ENCODE results near the gene COTL1.
"Not testable (repeated sequence)": the region's sequence is repeated elsewhere in the genome, so short reads cannot be mapped to it uniquely, and the experiment has no call there.

Gene COTL1

GRCh38 chr16:84569382-84569987 is 48.4 kb downstream of the COTL1 start:
- DNase-seq (ENCODE audit: low spot score), result no peak

- DNase-seq (ENCODE audit: low spot score), result no peak
These were observed 49.8 kb downstream of the COTL1 start for GRCh38 chr16:84568066-84568465.

DNA sequence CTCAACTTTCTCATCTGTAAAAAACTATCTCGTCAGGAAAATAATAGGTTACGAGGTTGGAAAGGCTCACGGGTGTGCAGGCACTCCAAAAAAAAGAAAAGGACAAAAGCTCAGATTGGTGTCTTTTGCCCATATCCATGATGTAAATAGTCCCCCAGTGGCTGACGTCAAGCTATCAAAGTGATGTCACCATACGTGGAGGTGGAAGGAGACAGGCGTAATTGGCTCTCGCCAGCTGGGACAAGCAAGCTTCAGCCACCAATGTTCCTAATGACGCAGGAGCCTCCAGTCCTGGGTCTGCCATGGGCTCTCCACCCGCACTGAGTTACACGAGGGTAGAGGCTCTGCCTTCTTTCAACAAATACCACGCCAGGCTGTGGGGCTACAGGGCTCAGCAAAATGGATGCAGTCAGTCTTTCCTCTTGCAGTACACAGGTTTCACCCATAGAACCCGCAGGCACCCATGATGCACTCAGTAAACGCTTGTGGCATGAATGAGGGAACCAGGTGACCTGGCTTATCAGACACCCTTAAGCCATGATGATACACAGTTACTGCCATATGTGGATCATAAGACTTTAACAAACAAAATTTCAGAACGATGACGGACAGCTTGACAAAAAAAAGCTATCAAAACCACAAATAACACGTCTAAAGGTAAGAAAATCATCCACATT is 50.5 kb downstream of the COTL1 start:
- no peak for DNase-seq (ENCODE audit: low spot score)

GRCh38 chr16:84566545-84567257 is 51.2 kb downstream of the COTL1 start:
- DNase-seq (ENCODE audit: low spot score), result no peak

DNA sequence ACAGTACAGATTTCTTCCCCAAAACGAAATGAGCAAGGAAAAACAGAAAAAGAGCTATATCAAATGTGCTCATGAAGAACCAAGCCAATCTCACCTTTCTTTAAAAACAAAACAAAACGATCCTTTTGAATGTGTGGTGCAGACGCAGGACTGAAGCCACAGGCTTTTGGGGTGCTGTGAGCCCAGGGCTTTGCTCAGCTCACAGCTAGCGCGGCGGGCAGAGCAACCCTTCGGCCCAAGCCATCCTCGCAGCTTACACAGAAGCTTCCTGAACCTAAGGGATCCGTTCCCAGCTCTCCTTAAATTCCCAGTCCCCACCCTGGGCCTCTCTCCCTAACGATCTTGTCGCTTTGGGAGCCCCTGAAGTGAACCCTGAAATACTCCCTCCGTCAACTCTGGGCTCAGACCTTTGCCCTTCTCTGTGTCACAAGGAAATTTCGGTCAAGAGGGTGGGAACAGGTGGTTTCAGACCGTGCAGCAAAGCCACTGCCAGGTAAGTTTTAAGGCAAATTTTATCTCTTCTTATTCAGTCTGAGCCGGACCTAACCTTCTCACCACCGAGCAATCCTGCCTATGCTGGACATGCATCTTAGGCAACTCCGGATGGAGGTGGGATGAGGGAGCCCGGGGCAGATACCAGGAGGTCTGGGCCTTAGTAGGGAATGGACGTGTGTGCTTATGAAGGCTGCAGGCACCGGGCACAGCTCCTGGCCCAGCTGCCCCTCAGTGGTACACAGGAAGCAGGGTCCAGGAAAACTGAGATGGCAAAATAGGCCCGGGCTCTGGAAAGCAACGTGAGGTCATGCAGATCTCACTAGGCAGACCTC is 52.0 kb downstream of the COTL1 start:
- no peak for DNase-seq (ENCODE audit: low spot score)

- no peak for DNase-seq (ENCODE audit: low spot score)
These were observed 54.0 kb downstream of the COTL1 start for GRCh38 chr16:84563786-84564420.

- no peak for DNase-seq (ENCODE audit: low spot score)
These were observed 54.7 kb downstream of the COTL1 start for GRCh38 chr16:84563064-84563715.

- DNase-seq (ENCODE audit: low spot score), result no peak
These were observed 55.6 kb downstream of the COTL1 start for GRCh38 chr16:84562174-84562815.

DNA sequence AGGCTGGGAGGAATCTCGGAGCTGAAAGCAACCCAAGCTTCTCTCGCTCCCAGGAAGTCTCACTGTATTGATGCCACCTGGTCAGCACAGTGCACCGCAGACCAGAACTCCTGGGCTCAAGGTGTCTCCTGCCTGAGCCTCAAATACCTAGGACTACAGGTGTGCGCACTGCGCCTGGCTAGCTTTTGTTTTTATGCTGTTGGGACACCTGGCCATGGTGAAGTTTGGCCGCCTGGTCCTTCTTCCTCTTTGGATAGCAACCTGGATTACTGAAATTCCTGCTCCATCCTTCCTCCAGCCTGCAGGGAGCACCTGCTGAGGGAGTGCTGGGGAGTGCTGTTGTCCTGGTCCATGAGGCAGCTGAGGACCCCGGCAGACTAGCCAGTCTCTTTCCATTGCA is 56.6 kb downstream of the COTL1 start:
- DNase-seq (ENCODE audit: low spot score), result no peak

- DNase-seq (ENCODE audit: low spot score), result no peak
These were observed 57.6 kb downstream of the COTL1 start for GRCh38 chr16:84560269-84560668.

GRCh38 chr16:84559311-84559932 is 58.5 kb downstream of the COTL1 start:
- DNase-seq (ENCODE audit: low spot score), result no peak

DNA sequence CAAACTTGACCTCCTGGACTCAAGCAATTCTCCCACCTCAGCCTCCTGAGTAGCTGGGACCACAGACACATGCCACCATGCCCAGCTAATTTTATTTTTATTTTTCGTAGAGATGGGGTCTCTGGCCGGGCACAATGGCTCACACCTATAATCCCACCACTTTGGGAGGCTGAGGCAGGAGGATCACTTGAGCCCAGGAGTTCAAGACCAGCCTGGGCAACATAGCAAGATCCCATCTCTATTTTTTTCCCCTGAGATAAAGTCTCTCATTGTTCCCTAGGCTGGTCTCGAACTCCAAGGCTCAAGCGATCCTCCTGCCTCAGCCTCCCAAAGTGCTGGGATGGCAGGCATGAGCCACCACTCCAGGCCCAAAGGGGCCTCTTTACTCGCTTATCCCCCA is 59.0 kb downstream of the COTL1 start:
- not testable (repeated sequence) for DNase-seq (ENCODE audit: low spot score)

- no peak for DNase-seq (ENCODE audit: low spot score)
These were observed 60.4 kb downstream of the COTL1 start for GRCh38 chr16:84557504-84557903.

DNA sequence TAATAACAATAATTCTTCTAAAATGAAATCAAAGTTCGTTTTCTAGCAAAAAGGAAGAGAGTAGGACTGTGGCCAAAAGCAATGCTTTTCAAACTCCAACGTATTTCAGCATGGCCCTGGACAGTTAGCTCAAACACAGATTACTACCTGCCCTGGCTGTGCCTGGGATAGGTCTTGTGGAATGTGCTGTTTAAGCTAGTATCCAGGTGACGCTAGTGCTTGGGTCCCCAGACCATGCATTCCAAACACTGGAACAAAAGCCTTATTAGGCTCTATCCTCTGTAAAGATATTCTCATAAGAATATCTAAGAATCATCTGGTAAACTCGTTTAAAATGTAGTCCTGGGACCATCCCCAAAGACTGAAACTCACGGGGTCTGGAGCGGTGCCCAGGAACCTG is 60.8 kb downstream of the COTL1 start:
- DNase-seq (ENCODE audit: low spot score), result no peak

- no peak for DNase-seq (ENCODE audit: low spot score)
These were observed 62.3 kb downstream of the COTL1 start for GRCh38 chr16:84555418-84556196.

- no peak for DNase-seq (ENCODE audit: low spot score)
These were observed 63.1 kb downstream of the COTL1 start for GRCh38 chr16:84554627-84555328.

DNA sequence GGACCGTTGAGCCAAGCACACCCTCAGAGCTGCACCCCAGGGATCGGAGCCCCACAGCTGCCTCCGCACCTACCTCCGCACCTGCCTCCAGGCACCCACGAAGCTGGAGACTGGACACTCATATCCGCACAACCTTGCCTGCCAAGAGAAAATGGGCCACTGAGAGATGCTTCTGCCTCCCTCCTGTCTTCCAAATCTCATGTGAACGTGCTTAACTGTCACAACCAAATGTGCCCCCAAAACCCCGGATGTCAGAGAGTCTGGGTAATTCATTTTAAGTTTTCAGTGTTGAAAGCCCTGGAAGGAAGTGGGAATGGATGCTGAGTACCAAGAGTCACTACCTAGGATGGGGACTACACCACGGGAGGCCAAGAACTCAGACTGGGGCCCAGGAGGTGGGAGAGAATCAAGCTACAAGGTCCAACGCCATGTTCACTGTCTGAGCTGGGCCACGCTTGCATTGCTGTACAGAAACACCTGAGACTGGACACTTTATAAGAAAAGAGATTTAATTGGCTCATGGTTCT is 63.9 kb downstream of the COTL1 start:
- no peak for DNase-seq (ENCODE audit: low spot score)

DNA sequence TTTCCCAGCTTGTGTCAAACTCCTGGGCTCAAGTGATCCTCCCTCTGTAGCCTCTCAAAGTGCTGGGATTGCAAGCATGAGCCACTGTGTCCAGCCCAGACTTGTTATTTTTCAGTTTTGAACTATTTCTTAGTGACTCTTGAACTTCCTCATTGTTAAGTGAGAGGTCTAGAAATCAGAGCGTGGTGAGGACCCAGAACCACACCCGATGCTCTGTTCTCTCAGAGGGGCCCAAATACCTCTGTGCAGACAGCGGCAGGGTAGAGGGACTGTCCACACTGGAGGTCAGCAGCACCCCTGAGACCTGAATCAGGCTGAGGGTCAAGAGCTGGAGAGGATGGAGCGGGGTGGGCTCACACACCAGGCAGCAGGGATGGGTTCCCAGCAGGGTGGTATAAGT is 65.7 kb downstream of the COTL1 start:
- DNase-seq (ENCODE audit: low spot score), result no peak

GRCh38 chr16:84550096-84550495 is 67.8 kb downstream of the COTL1 start:
- DNase-seq (ENCODE audit: low spot score), result no peak
